NCI-H510A treated with DMSO at 0.1 percent for 48 hours (cell line): ENCODE measurements around the gene ISLR2.

ENCODE experiments used
- DNase-seq: peaks from one replicate; lab custom pipeline; 2025; lab: John Stamatoyannopoulos, UW

ISLR2 gene

DNA sequence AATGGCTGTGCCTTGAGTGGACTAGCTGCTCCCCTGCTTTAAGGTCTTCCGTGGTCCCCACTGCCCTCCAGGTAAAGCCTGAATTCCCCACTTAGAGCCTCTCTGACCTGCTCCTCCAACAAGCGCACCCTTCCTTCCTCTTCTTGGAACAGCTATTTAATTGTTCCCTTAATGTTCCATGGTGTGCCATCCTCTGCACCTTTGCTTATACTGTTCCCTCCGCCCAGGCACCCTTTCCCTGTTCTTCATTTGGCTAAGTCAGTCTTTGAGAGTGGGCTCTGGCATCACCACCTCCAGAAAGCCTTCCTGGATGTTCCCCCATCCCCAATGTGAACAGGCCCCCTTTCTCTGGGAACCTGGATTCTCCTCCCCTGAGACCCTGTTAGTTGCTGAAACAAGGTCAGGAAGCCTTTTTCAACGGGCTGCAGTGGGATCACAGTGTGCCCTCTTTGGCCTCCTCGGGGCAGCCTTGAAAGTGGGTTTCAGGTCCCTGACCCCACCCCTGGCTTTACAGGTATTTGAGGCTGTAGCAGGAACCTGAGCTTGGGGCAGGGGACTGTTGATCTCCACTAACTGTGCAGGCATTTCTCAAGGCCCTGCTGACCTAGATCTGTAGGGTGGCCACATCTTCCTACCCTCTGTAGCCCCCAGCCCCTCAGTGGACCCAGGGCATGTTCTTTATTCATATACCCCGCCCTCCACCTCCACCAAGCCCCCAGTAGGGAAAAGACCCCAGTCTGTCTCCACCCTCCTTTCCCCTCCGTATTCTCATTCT is 48.1 kb downstream of the ISLR2 start:
- no peak for DNase-seq

GRCh38 chr15:74179101-74179841 is 48.9 kb downstream of the ISLR2 start:
- DNase-seq: no peak

DNA sequence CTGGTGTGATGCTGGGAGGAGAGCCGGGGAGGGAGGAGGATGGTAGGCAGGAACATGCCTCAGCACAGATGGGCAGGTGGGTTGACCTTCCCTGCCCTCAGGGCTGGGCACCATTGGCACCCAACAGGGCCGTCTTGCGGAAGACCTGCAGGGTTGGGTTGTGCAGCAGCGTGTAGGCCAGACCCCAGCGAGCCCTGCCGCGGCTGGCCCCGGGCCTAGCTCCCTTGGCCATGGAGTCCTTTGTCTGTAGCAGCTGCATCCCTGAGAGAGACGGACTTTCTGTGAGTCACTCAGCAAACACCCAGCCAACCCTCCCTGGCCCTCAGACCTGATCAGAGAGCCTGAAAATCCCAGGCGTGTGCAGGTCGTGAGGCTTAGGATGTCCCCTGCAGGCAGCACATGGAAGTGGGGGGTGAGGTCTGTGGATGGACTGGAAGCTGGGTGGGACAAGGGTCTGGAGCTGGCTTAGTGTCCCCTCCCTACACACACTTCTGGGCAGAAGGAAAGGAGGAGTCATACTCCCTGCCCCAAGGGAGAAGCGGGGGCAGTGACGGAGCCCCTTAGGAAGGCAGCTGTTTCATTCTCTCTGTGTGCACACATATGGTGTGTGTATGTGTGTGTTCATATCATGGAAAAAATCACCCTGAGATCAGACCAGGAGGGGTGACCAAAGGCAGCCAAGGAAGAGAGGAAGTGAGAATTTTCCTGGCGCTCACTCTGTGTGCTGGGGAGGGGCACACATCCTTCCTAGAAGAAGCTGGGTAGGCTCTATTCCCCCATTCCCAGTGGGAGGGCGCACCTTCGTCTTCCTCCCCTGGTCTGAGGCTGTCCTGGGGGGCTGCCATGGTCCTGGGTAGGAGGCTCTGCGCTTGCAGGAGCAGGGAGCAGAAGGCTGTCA is 49.8 kb downstream of the ISLR2 start:
- no peak for DNase-seq

DNA sequence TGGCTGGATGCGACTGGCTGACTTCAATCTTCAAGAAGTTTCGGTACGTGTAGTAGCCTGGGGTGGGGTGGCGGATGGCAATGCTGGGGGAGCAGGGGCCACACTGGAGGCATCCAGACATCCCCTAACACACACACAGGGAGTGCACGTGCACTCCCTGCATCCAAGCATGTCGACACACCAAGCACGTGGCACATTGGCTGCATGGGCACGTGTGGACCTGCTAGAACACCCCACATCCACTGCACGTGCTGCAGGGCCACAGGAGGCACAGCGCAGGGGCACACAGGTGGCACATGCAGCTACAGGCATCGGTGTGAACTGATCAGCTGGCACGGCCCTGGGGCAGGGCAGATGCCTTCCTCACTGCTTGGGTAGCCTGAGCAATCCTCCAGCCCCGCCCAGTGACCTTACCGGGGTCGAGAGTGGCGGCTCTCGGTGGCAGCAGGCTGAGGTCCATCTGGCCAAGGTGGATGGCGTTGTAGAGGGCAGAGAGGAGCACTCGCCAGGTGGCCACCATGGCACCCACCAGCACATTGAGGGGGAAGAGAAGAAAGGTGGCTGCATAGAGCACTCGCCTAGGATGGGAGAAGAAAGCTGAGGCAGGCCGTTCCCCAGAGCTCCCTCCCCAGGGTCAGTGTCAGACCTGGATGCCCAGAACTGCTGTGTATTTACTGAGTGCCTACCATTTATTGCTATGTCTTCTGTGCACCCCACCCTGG is 50.7 kb downstream of the ISLR2 start:
- no peak for DNase-seq

GRCh38 chr15:74182131-74182530 is 51.7 kb downstream of the ISLR2 start:
- no peak for DNase-seq

DNA sequence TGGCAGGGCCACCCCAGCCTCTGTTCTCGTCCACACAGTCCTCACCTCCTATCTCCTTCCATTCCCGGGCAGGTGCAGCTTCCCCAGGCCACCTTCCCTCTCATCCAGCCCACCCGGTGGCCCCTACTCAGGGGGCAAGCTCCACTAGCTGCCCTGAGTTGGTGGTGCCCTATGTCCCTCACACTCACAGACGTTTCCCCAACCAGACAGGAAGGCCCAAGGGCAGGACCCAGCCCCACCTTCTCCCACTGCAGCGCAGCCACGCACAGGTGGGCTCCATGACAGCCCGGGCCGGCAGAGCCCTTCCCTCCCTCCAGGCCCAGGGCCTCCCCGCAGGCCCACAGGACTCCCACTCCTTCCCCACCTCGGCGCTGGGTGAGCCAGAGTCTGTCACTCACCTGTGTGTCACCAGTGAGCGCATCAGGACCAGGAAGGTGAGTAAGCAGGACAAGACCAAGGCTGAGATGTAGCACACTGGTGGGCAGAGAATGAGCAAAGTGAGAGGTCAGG is 54.3 kb downstream of the ISLR2 start:
- DNase-seq: no peak

DNA sequence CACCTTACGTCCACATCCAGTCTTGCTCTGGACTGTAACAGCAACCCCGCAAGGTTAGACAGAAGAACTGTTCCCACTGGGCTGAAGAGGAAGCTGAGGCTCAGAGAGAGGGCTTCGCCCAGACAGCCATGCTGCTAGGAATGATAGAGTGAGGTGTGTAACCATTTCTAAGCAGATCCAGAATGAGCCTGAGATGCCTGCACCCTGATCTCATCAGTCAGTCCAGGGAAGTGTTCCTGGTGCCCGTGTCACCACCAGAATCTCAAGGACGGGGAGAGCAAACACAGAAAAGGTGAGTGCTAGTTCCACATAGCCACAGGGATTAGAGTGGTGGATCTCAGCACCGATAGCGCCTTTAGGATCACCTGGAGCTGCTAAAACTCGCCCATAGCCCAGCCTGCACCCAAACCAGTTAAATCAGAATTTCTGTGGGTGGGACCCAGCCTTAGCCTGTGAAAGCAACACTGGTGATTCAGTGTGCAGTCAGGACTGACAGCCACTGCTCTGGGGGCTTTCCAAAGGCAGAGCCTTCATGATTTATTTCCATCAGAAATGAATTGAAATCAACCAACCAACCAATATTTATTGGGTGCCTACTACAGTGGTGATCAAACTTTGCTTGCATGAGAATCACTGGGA is 55.4 kb downstream of the ISLR2 start:
- DNase-seq: no peak
